H9 (cell line): Measurements from ENCODE around the gene PGBD5. TPM values are rescaled to one million over a fixed set of nuclear protein-coding genes. Genes with fewer than 3 reads are reported as not detected.

Experiments used
- DNase-seq: peaks from one replicate; pipeline ENCODE4 v3.0.0-alpha.2; 2017
- H2AFZ ChIP-seq: one replicate; pipeline ENCODE4 v1.6.1; 2013; ENCODE audit warnings: mild to moderate bottlenecking, low read length, control low read depth, moderate library complexity
- H2AK5ac ChIP-seq: 2 replicates; pipeline ENCODE4 v1.6.1; 2013; ENCODE audit warnings: low read length, control low read depth, mixed read lengths; ENCODE audit not compliant: insufficient read length
- H2BK120ac ChIP-seq: one replicate; pipeline ENCODE4 v1.6.1; 2013; ENCODE audit warnings: low read depth, mild to moderate bottlenecking, low read length, control low read depth, inconsistent platforms; ENCODE audit not compliant: poor library complexity, severe bottlenecking
- H2BK12ac ChIP-seq: 2 replicates; pipeline ENCODE4 v1.6.1; 2013; ENCODE audit warnings: low read length, control low read depth, mixed read lengths, low read depth; ENCODE audit not compliant: insufficient read length
- H2BK15ac ChIP-seq: 2 replicates; pipeline ENCODE4 v1.6.1; 2013; ENCODE audit warnings: low read depth, low read length, control low read depth
- H2BK20ac ChIP-seq: one replicate; pipeline ENCODE4 v1.6.1; 2013; ENCODE audit warnings: low read depth, mild to moderate bottlenecking, low read length, control low read depth, inconsistent platforms; ENCODE audit not compliant: poor library complexity, severe bottlenecking
- H2BK5ac ChIP-seq: 2 replicates; pipeline ENCODE4 v1.6.1; 2013; ENCODE audit warnings: low read length, control low read depth, mixed read lengths; ENCODE audit not compliant: insufficient read length
- H3K14ac ChIP-seq: 2 replicates; pipeline ENCODE4 v1.6.1; 2013; ENCODE audit warnings: low read length, control low read depth; ENCODE audit not compliant: insufficient read depth
- H3K18ac ChIP-seq: 2 replicates; pipeline ENCODE4 v1.6.1; 2013; ENCODE audit warnings: low read depth, mild to moderate bottlenecking, mixed read lengths, low read length, control low read depth; ENCODE audit not compliant: insufficient read length
- H3K23ac ChIP-seq: 2 replicates; pipeline ENCODE4 v1.6.1; 2013; ENCODE audit warnings: low read length, control low read depth, mixed read lengths, low read depth; ENCODE audit not compliant: insufficient read length
- H3K23me2 ChIP-seq: 2 replicates; pipeline ENCODE4 v1.6.1; 2013; ENCODE audit warnings: low read depth, mild to moderate bottlenecking, mixed read lengths, low read length, control low read depth; ENCODE audit not compliant: insufficient read length, poor library complexity, severe bottlenecking
- H3K27ac ChIP-seq: 2 replicates; pipeline ENCODE4 v1.5.1; 2013; ENCODE audit warnings: low read length, control low read depth, mixed read lengths, low read depth; ENCODE audit not compliant: insufficient read length
- H3K27me3 ChIP-seq: 2 replicates; pipeline ENCODE4 v1.6.1; 2013; ENCODE audit warnings: low read length, control low read depth, inconsistent platforms; ENCODE audit not compliant: insufficient read depth
- H3K4ac ChIP-seq: 2 replicates; pipeline ENCODE4 v1.6.1; 2013; ENCODE audit warnings: low read depth, mild to moderate bottlenecking, control low read depth, inconsistent platforms, low read length, moderate library complexity
- H3K4me1 ChIP-seq: 2 replicates; pipeline ENCODE4 v1.6.1; 2013; ENCODE audit warnings: low read length, control low read depth, inconsistent platforms; ENCODE audit not compliant: insufficient read depth
- H3K4me2 ChIP-seq: 2 replicates; pipeline ENCODE4 v1.6.1; 2013; ENCODE audit warnings: low read length, control low read depth, mixed read lengths; ENCODE audit not compliant: insufficient read length, insufficient read depth
- H3K56ac ChIP-seq: 2 replicates; pipeline ENCODE4 v1.6.1; 2013; ENCODE audit warnings: low read depth, mild to moderate bottlenecking, mixed read lengths, low read length, control low read depth; ENCODE audit not compliant: insufficient read length
- H3K79me1 ChIP-seq: 2 replicates; pipeline ENCODE4 v1.6.1; 2013; ENCODE audit warnings: low read depth, mild to moderate bottlenecking, moderate library complexity, low read length, control low read depth, inconsistent platforms; ENCODE audit not compliant: insufficient read depth, poor library complexity, severe bottlenecking
- H3K79me2 ChIP-seq: 2 replicates; pipeline ENCODE4 v1.6.1; 2013; ENCODE audit warnings: low read length, control low read depth, inconsistent platforms; ENCODE audit not compliant: insufficient read depth
- H3K9ac ChIP-seq: 2 replicates; pipeline ENCODE4 v1.6.1; 2013; ENCODE audit warnings: low read length, control low read depth, mixed read lengths; ENCODE audit not compliant: insufficient read length; ENCODE audit errors: extremely low read depth
- H3K9me3 ChIP-seq: one replicate; pipeline ENCODE4 v1.6.1; 2013; ENCODE audit warnings: low read depth, low read length, inconsistent platforms; ENCODE audit not compliant: control insufficient read depth
- H3T11ph ChIP-seq: one replicate; pipeline ENCODE4 v1.6.1; 2013; ENCODE audit warnings: mild to moderate bottlenecking, low read length, control low read depth, inconsistent platforms
- H4K20me1 ChIP-seq: one replicate; pipeline ENCODE4 v1.6.1; 2013; ENCODE audit not compliant: control insufficient read depth, insufficient read length, insufficient read depth
- H4K5ac ChIP-seq: 2 replicates; pipeline ENCODE4 v1.6.1; 2013; ENCODE audit warnings: low read depth, mild to moderate bottlenecking, mixed read lengths, low read length, control low read depth; ENCODE audit not compliant: insufficient read length
- H4K8ac ChIP-seq: replicated peaks from 2 replicates; pipeline ENCODE4 v1.6.1; 2013; ENCODE audit warnings: low read length, control low read depth, mixed read lengths, low read depth; ENCODE audit not compliant: insufficient read length
- H4K91ac ChIP-seq: 2 replicates; pipeline ENCODE4 v1.6.1; 2013; ENCODE audit warnings: low read depth, mild to moderate bottlenecking, moderate library complexity, mixed read lengths, low read length, control low read depth; ENCODE audit not compliant: insufficient read length
- H3K27ac Mint-ChIP-seq, 3 experiments: 2 replicates in 2 of 3; 3 replicates in 1 of 3; pipeline ENCODE4 v1.8.0; 2020 to 2021; ENCODE audit warnings: mixed read lengths in 3 of 3, mild to moderate bottlenecking in 1 of 3, moderate library complexity in 1 of 3
- H3K27me3 Mint-ChIP-seq: 2 replicates; pipeline ENCODE4 v1.8.0; 2021; ENCODE audit warnings: low read depth, mild to moderate bottlenecking, moderate library complexity, mixed read lengths
- H3K36me3 Mint-ChIP-seq, 3 experiments: 2 replicates in 2 of 3; 3 replicates in 1 of 3; pipeline ENCODE4 v1.8.0; 2020 to 2021; ENCODE audit warnings: low read depth in 3 of 3, mixed read lengths in 3 of 3; ENCODE audit not compliant: insufficient read depth in 1 of 3
- H3K4me1 Mint-ChIP-seq, 2 experiments: 2 replicates each; pipeline ENCODE4 v1.8.0; 2020; ENCODE audit warnings: mixed read lengths in 2 of 2
- H3K4me3 Mint-ChIP-seq, 2 experiments: 2 replicates in 1 of 2; 3 replicates in 1 of 2; pipeline ENCODE4 v1.8.0; 2020 to 2021; ENCODE audit warnings: mild to moderate bottlenecking in 2 of 2, mixed read lengths in 2 of 2, moderate library complexity in 1 of 2
- H3K9me3 Mint-ChIP-seq, 2 experiments: 2 replicates in 1 of 2; 3 replicates in 1 of 2; pipeline ENCODE4 v1.8.0; 2020; ENCODE audit warnings: mild to moderate bottlenecking in 2 of 2, mixed read lengths in 2 of 2, moderate library complexity in 1 of 2
- CTCF ChIP-seq: fragments of 200-600 bp; sonication (generic); conservative IDR thresholded peaks from 3 replicates; pipeline ENCODE4 v1.8.0; 2021; ENCODE audit warnings: antibody characterized with exemption, mild to moderate bottlenecking
- WGBS: extraction: QIAGEN DNeasy Blood & Tissue Kit; methylation state at CpG from one replicate; pipeline ENCODE4 v1.1.7; 2013; ENCODE audit warnings: missing lambda C conversion rate, low lambda C conversion rate, mixed read lengths; ENCODE audit not compliant: insufficient read length; ENCODE audit errors: extremely low coverage; 5-methylcytosine and 5-hydroxymethylcytosine counted together
- total RNA-seq: library from RNA; stranded (reverse); gene quantifications from 2 replicates; pipeline ENCODE4 v1.2.1, GENCODE V29; 2021

PGBD5 gene
- total RNA-seq, 1 experiment from 2014 or later: 19.1 TPM

- no CpG with 5 or more reads among the region's 4 CpGs for WGBS
Measured at GRCh38 chr1:230355128-230355527, 71.0 kb downstream of the PGBD5 start.

More at GRCh38 chr1:230355128-230355527, 71.0 kb downstream of the PGBD5 start:
- no peak overlapping the region for H3T11ph ChIP-seq
- H3K79me2 ChIP-seq: no peaks in the 10 kb centered on the region; the same call in 1 of the 2 replicates
- H2BK20ac ChIP-seq: no peak overlapping the region
- H3K27me3 Mint-ChIP-seq: no peaks in the 10 kb centered on the region
- TF ChIP-seq CTCF: no peak
- H3K14ac ChIP-seq: no peak overlapping the region
- H3K27me3 ChIP-seq: no peaks in the 10 kb centered on the region
- peaks cover 0 to 3% of the 10 kb centered on the region in 2 experiments; a peak in 1 of 4 replicates for H3K4me1 Mint-ChIP-seq
- no peak overlapping the region for H3K4ac ChIP-seq
- H4K20me1 ChIP-seq: no peaks in the 10 kb centered on the region
- H3K23ac ChIP-seq: no peak overlapping the region
- no peaks in the 10 kb centered on the region for H3K9me3 ChIP-seq
- 0 out of 7 replicates have a peak overlapping the region, but pooled peaks of 1 of the 3 experiments have one; percentile 32 for H3K27ac Mint-ChIP-seq
- no peak overlapping the region for H2BK120ac ChIP-seq
- no peaks in the 10 kb centered on the region for H3K4me1 ChIP-seq
- H2BK15ac ChIP-seq: no peak overlapping the region
- no peaks in the 10 kb centered on the region for H3K23me2 ChIP-seq
- H3K4me2 ChIP-seq: no peak overlapping the region
- no peak overlapping the region for H2AFZ ChIP-seq
- no peak overlapping the region for H2BK5ac ChIP-seq
- H2AK5ac ChIP-seq: no peak overlapping the region
- no peaks in the 10 kb centered on the region for H3K79me1 ChIP-seq
- no peak overlapping the region for H3K27ac ChIP-seq
- DNase-seq: no peak
- H4K91ac ChIP-seq: no peak overlapping the region
- no peak overlapping the region for H3K4me3 Mint-ChIP-seq
- H3K9me3 Mint-ChIP-seq: no peaks in the 10 kb centered on the region
- H3K9ac ChIP-seq: no peak overlapping the region
- no peak overlapping the region for H4K8ac ChIP-seq
- no peak overlapping the region for H3K18ac ChIP-seq
- no peak overlapping the region for H4K5ac ChIP-seq
- no peak overlapping the region for H2BK12ac ChIP-seq
- H3K56ac ChIP-seq: no peak overlapping the region
- peaks cover 11 to 32% (median 16%) of the 10 kb centered on the region in 3 experiments; a peak in 6 of 7 replicates for H3K36me3 Mint-ChIP-seq
